ENCODE data around the gene ANGEL1. TPM values are rescaled to one million over a fixed set of nuclear protein-coding genes. Genes with fewer than 3 reads are reported as not detected.

Gene ANGEL1, protein sequence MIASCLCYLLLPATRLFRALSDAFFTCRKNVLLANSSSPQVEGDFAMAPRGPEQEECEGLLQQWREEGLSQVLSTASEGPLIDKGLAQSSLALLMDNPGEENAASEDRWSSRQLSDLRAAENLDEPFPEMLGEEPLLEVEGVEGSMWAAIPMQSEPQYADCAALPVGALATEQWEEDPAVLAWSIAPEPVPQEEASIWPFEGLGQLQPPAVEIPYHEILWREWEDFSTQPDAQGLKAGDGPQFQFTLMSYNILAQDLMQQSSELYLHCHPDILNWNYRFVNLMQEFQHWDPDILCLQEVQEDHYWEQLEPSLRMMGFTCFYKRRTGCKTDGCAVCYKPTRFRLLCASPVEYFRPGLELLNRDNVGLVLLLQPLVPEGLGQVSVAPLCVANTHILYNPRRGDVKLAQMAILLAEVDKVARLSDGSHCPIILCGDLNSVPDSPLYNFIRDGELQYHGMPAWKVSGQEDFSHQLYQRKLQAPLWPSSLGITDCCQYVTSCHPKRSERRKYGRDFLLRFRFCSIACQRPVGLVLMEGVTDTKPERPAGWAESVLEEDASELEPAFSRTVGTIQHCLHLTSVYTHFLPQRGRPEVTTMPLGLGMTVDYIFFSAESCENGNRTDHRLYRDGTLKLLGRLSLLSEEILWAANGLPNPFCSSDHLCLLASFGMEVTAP
- total RNA-seq, result 9.3 and 10.4 TPM in 2 replicates

DNA sequence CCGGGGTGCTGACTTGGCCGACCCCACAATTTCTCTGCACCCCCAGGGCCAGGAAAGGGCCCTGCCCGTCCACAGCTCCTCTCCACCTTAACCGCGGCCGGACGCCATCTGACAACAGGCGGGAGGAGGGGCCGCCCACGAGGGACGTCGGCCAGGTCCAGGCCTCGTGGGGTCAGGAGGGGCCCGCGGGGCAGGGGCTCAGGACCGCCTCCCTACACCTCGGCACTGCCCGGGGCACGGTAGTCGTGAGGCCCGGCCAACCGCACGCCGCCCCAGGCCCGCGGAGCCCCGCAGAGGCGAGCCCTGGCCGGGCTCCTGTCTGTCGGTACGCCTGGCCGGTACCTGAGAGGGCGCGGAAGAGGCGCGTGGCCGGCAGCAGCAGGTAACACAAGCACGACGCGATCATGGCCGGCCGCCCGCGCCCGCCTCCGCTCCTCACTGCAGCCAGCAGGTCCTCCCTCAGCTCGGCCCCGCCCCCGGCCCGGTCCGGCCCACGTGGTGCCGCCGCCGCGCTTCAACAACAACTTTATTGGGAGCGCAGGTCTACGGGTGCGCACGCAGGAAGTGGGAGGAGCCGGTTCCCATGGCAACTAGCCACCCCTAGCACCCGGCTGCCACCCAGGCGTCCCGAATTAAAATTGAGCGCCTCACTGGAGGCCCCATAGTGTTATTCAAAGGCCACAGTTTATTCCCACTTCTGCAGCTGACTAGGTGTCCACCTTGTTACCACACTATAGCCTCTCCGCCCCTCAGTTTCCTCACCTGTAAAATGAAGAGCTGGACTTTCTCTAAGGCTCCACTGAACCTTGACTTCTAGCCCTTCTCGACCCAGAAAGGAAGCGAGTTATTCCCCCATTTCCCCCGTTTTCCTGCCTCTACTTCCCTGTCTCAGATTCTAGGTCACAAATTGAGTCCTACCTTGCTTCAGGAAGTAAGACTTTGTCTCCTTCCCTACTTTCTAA is at the start of gene ANGEL1:
Gene ANGEL1 (minus strand): TSS at position 461 of the 962 bp plus-strand sequence. CDS start 55 bp downstream, at position 406.

DNA sequence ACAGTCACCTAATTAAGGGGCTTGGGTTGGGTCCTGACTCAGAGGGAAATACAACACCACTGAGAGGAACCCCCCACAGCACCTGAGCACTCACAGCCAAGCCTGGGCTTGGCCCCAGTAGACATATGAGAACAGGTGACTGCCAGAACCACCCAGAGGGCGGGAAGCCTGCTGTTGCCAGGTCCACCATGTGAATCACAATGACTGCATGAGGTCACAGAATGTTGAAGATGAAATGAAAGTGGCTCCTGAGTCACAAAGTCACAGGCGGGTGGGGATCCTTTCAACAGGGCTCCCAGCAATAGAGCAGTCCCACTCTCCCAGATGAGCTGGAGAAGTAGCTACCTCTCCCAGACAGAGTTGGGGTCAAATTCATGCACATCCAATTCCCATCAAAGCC is 13.4 kb upstream of the ANGEL1 start, which contains the start of gene LRRC74A:
Gene LRRC74A (plus strand): TSS at position 287 of the 400 bp plus-strand sequence. CDS start 290 bp downstream, outside the sequence.

DNA sequence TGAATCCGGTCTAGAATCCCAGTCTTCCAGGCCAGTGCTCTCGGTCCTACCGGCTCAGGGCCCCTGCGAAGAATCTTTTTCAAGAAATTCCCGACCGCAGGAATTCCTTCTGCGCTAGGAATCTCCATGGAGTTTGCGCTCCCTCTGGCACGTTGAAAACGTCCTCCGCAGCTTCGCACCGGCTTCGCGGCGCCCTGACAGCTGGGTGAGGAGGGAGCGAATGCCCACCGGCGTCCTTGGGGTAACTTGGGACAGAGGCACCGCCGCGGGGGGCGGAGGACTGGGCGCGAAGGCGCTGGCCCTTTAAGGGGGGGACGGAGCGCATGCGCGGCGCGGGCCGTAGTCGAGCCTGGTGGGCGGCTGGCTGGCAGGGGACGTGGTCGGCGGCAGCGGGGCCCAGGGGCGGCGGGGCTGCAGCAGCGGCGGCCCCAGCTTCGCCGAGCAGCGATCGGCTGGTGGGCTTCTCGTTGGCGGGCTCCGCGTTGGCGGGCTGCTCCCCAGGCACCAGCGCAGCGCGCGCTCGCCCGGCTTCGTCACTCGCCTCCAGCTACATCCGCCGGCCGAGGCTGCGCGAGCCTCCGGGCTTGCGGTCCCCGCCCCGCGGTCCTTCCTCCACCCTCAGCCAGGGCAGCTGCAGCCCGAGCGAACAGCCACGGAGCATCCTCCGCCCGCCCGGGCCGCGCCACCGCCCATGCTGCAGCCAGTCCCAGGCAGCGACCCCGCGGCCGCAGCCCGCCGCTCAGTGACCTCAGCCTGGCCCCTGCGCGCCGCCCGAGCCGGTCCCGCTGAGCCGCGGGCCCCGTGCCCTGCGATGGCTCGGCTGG is 51.3 kb downstream of the ANGEL1 start, which contains the start of gene VASH1:
Gene VASH1 (plus strand): TSS at position 333 of the 824 bp plus-strand sequence. CDS start 1,354 bp downstream, outside the sequence.

Other genes starting within 250 kb of the ANGEL1 start
- gene VASH1, start 51.4 kb downstream of the ANGEL1 start, total RNA-seq, result 7.7 and 10.4 TPM in 2 replicates
- not detected in 2 replicates for gene LRRC74A, start 13.5 kb upstream of the ANGEL1 start, total RNA-seq
- 38.1 and 40.6 TPM in 2 replicates for gene IRF2BPL, start 215.8 kb upstream of the ANGEL1 start, total RNA-seq